H1 (cell line): ENCODE data around the gene ELAVL1. TPM values are rescaled to one million over a fixed set of nuclear protein-coding genes. Genes with fewer than 3 reads are reported as not detected.
A peak's percentile ranks its signal among the peaks of the same experiment; 100 is the strongest.

Experiments
- ASH2L ChIP-seq: fragments of 200-600, 300-600 bp; sonication (generic); IDR thresholded peaks from one replicate; pipeline ENCODE4 v1.7.1; 2017; ENCODE audit warnings: low read length
- CEBPB ChIP-seq: IDR thresholded peaks from 2 replicates; pipeline ENCODE4 v1.6.1; 2012; ENCODE audit warnings: low read depth, low read length
- CHD1 ChIP-seq: IDR thresholded peaks from 2 replicates; pipeline ENCODE4 v1.6.1; 2012; ENCODE audit warnings: low read depth, low read length, improper control_type of control experiment
- CHD2 ChIP-seq: IDR thresholded peaks from 2 replicates; pipeline ENCODE4 v1.6.1; 2012; ENCODE audit warnings: low read length, improper control_type of control experiment
- EZH2 ChIP-seq: fragments of 200-600 bp; sonication (generic); IDR thresholded peaks from 2 replicates; pipeline ENCODE4 v1.7.1; 2012; ENCODE audit warnings: low read depth, mild to moderate bottlenecking, moderate library complexity, low read length, inconsistent platforms; ENCODE audit not compliant: severe bottlenecking
- GABPA ChIP-seq: IDR thresholded peaks from 2 replicates; pipeline ENCODE4 v1.6.1; 2011; ENCODE audit warnings: mild to moderate bottlenecking, low read length, moderate library complexity, borderline replicate concordance; ENCODE audit not compliant: insufficient read depth
- GTF2F1 ChIP-seq: IDR thresholded peaks from 2 replicates; pipeline ENCODE4 v1.6.1; 2012; ENCODE audit warnings: low read depth, low read length, improper control_type of control experiment, borderline replicate concordance
- HDAC2 ChIP-seq, 2 experiments: fragments of 300-600 bp in 1 of 2; sonication (generic) in 1 of 2; IDR thresholded peaks; 2 replicates each; pipeline ENCODE4 v1.6.1; 2011 to 2012; ENCODE audit warnings: low read depth in 2 of 2, low read length in 2 of 2, mild to moderate bottlenecking in 2 of 2, moderate library complexity in 2 of 2, borderline replicate concordance in 1 of 2, inconsistent platforms in 1 of 2
- HDAC6 ChIP-seq: IDR thresholded peaks from one replicate; pipeline ENCODE4 v1.7.1; 2012; ENCODE audit warnings: low read depth, mild to moderate bottlenecking, inconsistent platforms, low read length, moderate library complexity
- KDM1A ChIP-seq: fragments of 200-600, 300-600 bp; sonication (generic); IDR thresholded peaks from 2 replicates; pipeline ENCODE4 v1.7.1; 2016; ENCODE audit warnings: mild to moderate bottlenecking, low read length, borderline replicate concordance
- MAX ChIP-seq: IDR thresholded peaks from 2 replicates; pipeline ENCODE4 v1.6.1; 2012; ENCODE audit warnings: inconsistent platforms
- NANOG ChIP-seq: IDR thresholded peaks from 2 replicates; pipeline ENCODE4 v1.6.1; 2011; ENCODE audit warnings: low read length, low read depth, mild to moderate bottlenecking, inconsistent platforms; ENCODE audit not compliant: insufficient read depth, poor library complexity, severe bottlenecking
- NRF1 ChIP-seq: IDR thresholded peaks from 2 replicates; pipeline ENCODE4 v1.6.1; 2011; ENCODE audit warnings: mild to moderate bottlenecking, low read depth, low read length, improper control_type of control experiment
- POLR2AphosphoS5 ChIP-seq: IDR thresholded peaks from 2 replicates; pipeline ENCODE4 v1.6.1; 2011; ENCODE audit warnings: low read depth, low read length
- POU5F1 ChIP-seq: IDR thresholded peaks from 2 replicates; pipeline ENCODE4 v1.6.1; 2011; ENCODE audit warnings: low read depth, mild to moderate bottlenecking, low read length, moderate library complexity
- RFX5 ChIP-seq: IDR thresholded peaks from 2 replicates; pipeline ENCODE4 v1.6.1; 2011; ENCODE audit warnings: low read depth, low read length, improper control_type of control experiment, borderline replicate concordance
- SIRT6 ChIP-seq: IDR thresholded peaks from one replicate; pipeline ENCODE4 v1.7.1; 2012; ENCODE audit warnings: low read length, inconsistent platforms
- SIX5 ChIP-seq: IDR thresholded peaks from 2 replicates; pipeline ENCODE4 v1.6.1; 2011; ENCODE audit warnings: mild to moderate bottlenecking, low read depth, low read length
- TBP ChIP-seq: IDR thresholded peaks from 2 replicates; pipeline ENCODE4 v1.6.1; 2011; ENCODE audit warnings: low read depth, low read length, improper control_type of control experiment
- YY1 ChIP-seq: IDR thresholded peaks from 2 replicates; pipeline ENCODE4 v1.6.1; 2011; ENCODE audit warnings: low read depth, mild to moderate bottlenecking, low read length
- polyA plus RNA-seq, 7 experiments: library from polyadenylated mRNA; depleted of rRNA in 3 of 7; stranded (reverse) in 5 of 7; unstranded in 2 of 7; fragments of >200 nt in 5 of 7; fragments of 200-250 nt in 2 of 7; gene quantifications; 1 replicate in 5 of 7; 2 replicates in 1 of 7; 4 replicates in 1 of 7; pipeline versions ENCODE4 v1.2.1 to v1.2.3, GENCODE V29; 2011 to 2013; ENCODE audit warnings: missing spikeins in 2 of 7, mixed read lengths in 2 of 7
- total RNA-seq: library from RNA; stranded (reverse); fragmentation: NEBNext Ultra II Directional; extraction: Animal tissue kit (Norgen Biotek cat#: 25700); gene quantifications from 2 replicates; pipeline ENCODE4 v1.2.1, GENCODE V29; 2021

The ELAVL1 gene
- total and polyA plus RNA-seq, 2 of the 8 experiments (the other 6 are each of a cell fraction or from before 2014, with no cell fraction given), result 56.7 to 163 TPM

GRCh38 chr19:8005534-8006256, at the start of gene ELAVL1 (continued):
- TF ChIP-seq HDAC2 (IDR thresholded peaks at IDR 0.05; ENCODE audit: borderline replicate concordance in 1 of 2, low read depth in 2 of 2, low read length in 2 of 2) (no peak; a peak in 1 of 4 replicates), POLR2AphosphoS5 (peak; percentile 61; the same call in 1 of the 2 replicates), TBP (peak; percentile 46; the same call in 1 of the 2 replicates), KDM1A (peak; percentile 71), ASH2L (peak; percentile 75), NANOG (no peak), CHD1 (no peak), NRF1 (no peak), YY1 (peak; percentile 84), POU5F1 (no peak), MAX (peak; percentile 63; the same call in 1 of the 2 replicates), GABPA (peak; percentile 93), EZH2 (no peak), HDAC6 (no peak), RFX5 (no peak), SIX5 (no peak), GTF2F1 (no peak), CHD2 (peak; percentile 68), SIRT6 (no peak), CEBPB (no peak)
